GM12878 (cell line): ENCODE data around the gene MTNR1A. TPM values are rescaled to one million over a fixed set of nuclear protein-coding genes. Genes with fewer than 3 reads are reported as not detected.

ENCODE experiments used
- ATAC-seq: fragments of 200-7000 bp; cut with Tn5 transposase; 3 replicates; pipeline ENCODE4 v1.9.1; 2020; ENCODE audit warnings: mild to moderate bottlenecking, moderate library complexity
- BruUV-seq: library from RNA; stranded (reverse); fragments of 400-500 nt; replicated peaks from 2 replicates; lab custom pipeline; 2021; lab: Mats Ljungman, UMichigan
- CTCF ChIA-PET: fragments of 300-600 bp; sonication (Branson Sonifier 250); formaldehyde crosslinking; extraction: SDS; loops from one replicate; lab custom pipeline; 2021; ENCODE audit warnings: inconsistent platforms; lab: Yijun Ruan, JAX
- POLR2A ChIA-PET: fragments of 350-600 bp; formaldehyde crosslinking; extraction: SDS; loops from one replicate; lab custom pipeline; 2021; ENCODE audit warnings: inconsistent platforms; lab: Charles Lee
- RAD21 ChIA-PET: fragments of 300-600 bp; sonication (Branson Sonifier 250); formaldehyde crosslinking; loops from one replicate; lab custom pipeline; 2023; ENCODE audit warnings: antibody characterized with exemption; ENCODE audit not compliant: unreplicated experiment; lab: Charles Lee
- SMC1A ChIA-PET: fragments of 300-600 bp; sonication (Branson Sonifier 250); formaldehyde crosslinking; loops from one replicate; lab custom pipeline; 2023; ENCODE audit not compliant: unreplicated experiment, uncharacterized antibody; lab: Charles Lee
- DNase-seq: peaks from one replicate; pipeline ENCODE4 v3.0.0-alpha.2; 2011; ENCODE audit warnings: low read depth, low spot score
- FAIRE-seq: peaks from 3 replicates; lab custom pipeline; 2011; peaks lifted over from hg19 to GRCh38; lab: Jason Lieb, UNC
- H2AFZ ChIP-seq: 2 replicates; pipeline ENCODE4 v1.6.0; 2011; ENCODE audit warnings: low read depth, low read length, control low read depth; ENCODE audit not compliant: control insufficient read depth
- H3K27ac ChIP-seq: 2 replicates; pipeline ENCODE4 v1.5.1; 2011; ENCODE audit warnings: control low read depth; ENCODE audit not compliant: control insufficient read depth, insufficient read depth
- H3K27me3 ChIP-seq, 2 experiments: replicated peaks in 1 of 2; 2 replicates each; pipeline versions ENCODE4 v1.6.0 to v1.6.1; 2011; ENCODE audit warnings: low read length in 1 of 2; ENCODE audit not compliant: control insufficient read depth in 2 of 2, insufficient read depth in 2 of 2
- H3K36me3 ChIP-seq, 2 experiments: 2 replicates each; pipeline ENCODE4 v1.5.1; 2011; ENCODE audit warnings: low read length in 1 of 2; ENCODE audit not compliant: control insufficient read depth in 2 of 2, insufficient read depth in 2 of 2
- H3K4me1 ChIP-seq: 2 replicates; pipeline ENCODE4 v1.6.1; 2011; ENCODE audit warnings: mild to moderate bottlenecking, low read length, moderate library complexity, mixed read lengths; ENCODE audit not compliant: control insufficient read depth, insufficient read depth
- H3K4me2 ChIP-seq: 2 replicates; pipeline ENCODE4 v1.6.0; 2011; ENCODE audit warnings: control low read depth; ENCODE audit not compliant: control insufficient read depth, insufficient read depth
- H3K4me3 ChIP-seq: fragments of 200-600 bp; sonication (generic); 2 replicates; pipeline ENCODE4 v1.5.1; 2016
- H3K79me2 ChIP-seq: 2 replicates; pipeline ENCODE4 v1.6.0; 2011; ENCODE audit warnings: low read length; ENCODE audit not compliant: control insufficient read depth, insufficient read depth
- H3K9ac ChIP-seq: 2 replicates; pipeline ENCODE4 v1.8.0; 2011; ENCODE audit warnings: low read length, control low read depth, mixed read lengths; ENCODE audit not compliant: control insufficient read depth, insufficient read depth
- H3K9me3 ChIP-seq: replicated peaks from 3 replicates; pipeline ENCODE4 v1.5.1; 2011; ENCODE audit warnings: mild to moderate bottlenecking, low read length; ENCODE audit not compliant: control insufficient read depth, insufficient read depth
- H4K20me1 ChIP-seq: 2 replicates; pipeline ENCODE4 v1.6.0; 2011; ENCODE audit not compliant: control insufficient read depth, insufficient read depth
- BACH1 ChIP-seq: fragments of 450-650 bp; IDR thresholded peaks from 2 replicates; pipeline ENCODE4 v1.6.1; 2017; ENCODE audit warnings: mild to moderate bottlenecking, borderline replicate concordance
- BRCA1 ChIP-seq: IDR thresholded peaks from 2 replicates; pipeline ENCODE4 v1.6.1; 2011; ENCODE audit warnings: low read depth, low read length, improper control_type of control experiment
- IKZF1 ChIP-seq: fragments of 450-650 bp; conservative IDR thresholded peaks from 2 replicates; pipeline ENCODE4 v1.6.1; 2017; ENCODE audit warnings: antibody characterized with exemption, mild to moderate bottlenecking
- LARP7 ChIP-seq: fragments of 450-650 bp; IDR thresholded peaks from 2 replicates; pipeline ENCODE4 v1.6.1; 2017; ENCODE audit warnings: mild to moderate bottlenecking
- MEF2A ChIP-seq: IDR thresholded peaks from 2 replicates; pipeline ENCODE4 v1.6.1; 2011; ENCODE audit warnings: low read depth, mild to moderate bottlenecking, low read length, moderate library complexity; ENCODE audit not compliant: insufficient read depth
- MTA2 ChIP-seq: fragments of 450-650 bp; IDR thresholded peaks from 2 replicates; pipeline ENCODE4 v1.6.1; 2016; ENCODE audit warnings: low read depth, mild to moderate bottlenecking, moderate library complexity
- NFIC ChIP-seq: IDR thresholded peaks from 2 replicates; pipeline ENCODE4 v1.6.1; 2012; ENCODE audit warnings: low read depth, mild to moderate bottlenecking, inconsistent platforms, low read length, moderate library complexity
- NFYA ChIP-seq: IDR thresholded peaks from 2 replicates; pipeline ENCODE4 v1.6.1; 2011; ENCODE audit warnings: low read depth, mild to moderate bottlenecking, low read length, improper control_type of control experiment, borderline replicate concordance
- NR2C1 ChIP-seq: fragments of 450-650 bp; IDR thresholded peaks from 2 replicates; pipeline ENCODE4 v1.6.1; 2017; ENCODE audit warnings: antibody characterized with exemption, mild to moderate bottlenecking, moderate library complexity
- NRF1 ChIP-seq: conservative IDR thresholded peaks from 2 replicates; pipeline ENCODE4 v1.6.1; 2011; ENCODE audit warnings: mild to moderate bottlenecking, low read depth, low read length, improper control_type of control experiment
- RB1 ChIP-seq: fragments of 450-650 bp; formaldehyde crosslinking; IDR thresholded peaks from 2 replicates; pipeline ENCODE4 v1.6.1; 2017; ENCODE audit warnings: mild to moderate bottlenecking, borderline replicate concordance
- RBBP5 ChIP-seq: fragments of 200-600 bp; sonication (generic); conservative IDR thresholded peaks from 2 replicates; pipeline ENCODE4 v1.6.1; 2016
- SPI1 ChIP-seq: IDR thresholded peaks from 2 replicates; pipeline ENCODE4 v1.6.1; 2011; ENCODE audit warnings: low read depth, mild to moderate bottlenecking, low read length, moderate library complexity, borderline replicate concordance; ENCODE audit not compliant: insufficient read depth
- WRNIP1 ChIP-seq: IDR thresholded peaks from 2 replicates; pipeline ENCODE4 v1.6.1; 2011; ENCODE audit warnings: low read depth, low read length, improper control_type of control experiment, borderline replicate concordance
- ZSCAN29 ChIP-seq: fragments of 450-650 bp; IDR thresholded peaks from 2 replicates; pipeline ENCODE4 v1.6.1; 2017; ENCODE audit warnings: mild to moderate bottlenecking, moderate library complexity
- WGBS: methylation state at CpG from one replicate; pipeline ENCODE4 v1.1.6; 2016; ENCODE audit warnings: low lambda C conversion rate; ENCODE audit not compliant: insufficient replicate concordance, insufficient coverage; ENCODE audit errors: missing lambda C conversion rate; 5-methylcytosine and 5-hydroxymethylcytosine counted together
- in situ Hi-C: fragments of 300-500 bp; cut with MboI; formaldehyde crosslinking; loops from 9 replicates; pipeline ENCODE4 v1.14.3; 2018; ENCODE audit warnings: mixed read lengths
- intact Hi-C: fragments of 100-400 bp; cut with micrococcal nuclease; formaldehyde crosslinking; loops from one replicate; pipeline ENCODE4 v1.14.2; 2022; ENCODE audit not compliant: unreplicated experiment
- polyA plus RNA-seq, 11 experiments: library from polyadenylated mRNA; depleted of rRNA in 4 of 11; unstranded in 6 of 11; stranded (reverse) in 5 of 11; fragments of >200 nt; fragmentation: Nextera tagmentation in 4 of 11; fragmentation: Illumina TruSeq in 1 of 11; extraction: Ambion mirVana in 4 of 11; extraction: Trizol in 1 of 11; gene quantifications; 1 replicate in 1 of 11; 2 replicates in 10 of 11; pipeline versions ENCODE4 v1.2.1 to v1.2.3, GENCODE V29; 2011 to 2016; ENCODE audit warnings: inconsistent platforms in 2 of 11, missing spikeins in 2 of 11, low read depth in 1 of 11
- total RNA-seq, 4 experiments: library from RNA; depleted of rRNA in 3 of 4; stranded (reverse); fragments of >200 nt in 3 of 4; fragmentation: Illumina TruSeq in 1 of 4; extraction: Trizol in 1 of 4; gene quantifications; 2 replicates each; pipeline versions ENCODE4 v1.2.1 to v1.2.3, GENCODE V29; 2013 to 2021
- TF ChIP-seq, protein P1 (sequence below): IDR thresholded peaks from 2 replicates; pipeline ENCODE4 v1.6.1; 2012; ENCODE audit warnings: mild to moderate bottlenecking, low read depth, low read length
- TF ChIP-seq, protein P2 (sequence below): fragments of 450-650 bp; IDR thresholded peaks from 2 replicates; pipeline ENCODE4 v1.6.1; 2017; ENCODE audit warnings: borderline replicate concordance
- TF ChIP-seq, protein P3 (sequence below): IDR thresholded peaks from 2 replicates; pipeline ENCODE4 v1.6.1; 2012; ENCODE audit warnings: low read depth, low read length, improper control_type of control experiment

MTNR1A gene
- total and polyA plus RNA-seq, 10 of the 15 experiments (the other 5 are each of a cell fraction or from before 2014, with no cell fraction given) = 0.14 TPM; not detected in 9

- TF ChIP-seq, protein P1, sequence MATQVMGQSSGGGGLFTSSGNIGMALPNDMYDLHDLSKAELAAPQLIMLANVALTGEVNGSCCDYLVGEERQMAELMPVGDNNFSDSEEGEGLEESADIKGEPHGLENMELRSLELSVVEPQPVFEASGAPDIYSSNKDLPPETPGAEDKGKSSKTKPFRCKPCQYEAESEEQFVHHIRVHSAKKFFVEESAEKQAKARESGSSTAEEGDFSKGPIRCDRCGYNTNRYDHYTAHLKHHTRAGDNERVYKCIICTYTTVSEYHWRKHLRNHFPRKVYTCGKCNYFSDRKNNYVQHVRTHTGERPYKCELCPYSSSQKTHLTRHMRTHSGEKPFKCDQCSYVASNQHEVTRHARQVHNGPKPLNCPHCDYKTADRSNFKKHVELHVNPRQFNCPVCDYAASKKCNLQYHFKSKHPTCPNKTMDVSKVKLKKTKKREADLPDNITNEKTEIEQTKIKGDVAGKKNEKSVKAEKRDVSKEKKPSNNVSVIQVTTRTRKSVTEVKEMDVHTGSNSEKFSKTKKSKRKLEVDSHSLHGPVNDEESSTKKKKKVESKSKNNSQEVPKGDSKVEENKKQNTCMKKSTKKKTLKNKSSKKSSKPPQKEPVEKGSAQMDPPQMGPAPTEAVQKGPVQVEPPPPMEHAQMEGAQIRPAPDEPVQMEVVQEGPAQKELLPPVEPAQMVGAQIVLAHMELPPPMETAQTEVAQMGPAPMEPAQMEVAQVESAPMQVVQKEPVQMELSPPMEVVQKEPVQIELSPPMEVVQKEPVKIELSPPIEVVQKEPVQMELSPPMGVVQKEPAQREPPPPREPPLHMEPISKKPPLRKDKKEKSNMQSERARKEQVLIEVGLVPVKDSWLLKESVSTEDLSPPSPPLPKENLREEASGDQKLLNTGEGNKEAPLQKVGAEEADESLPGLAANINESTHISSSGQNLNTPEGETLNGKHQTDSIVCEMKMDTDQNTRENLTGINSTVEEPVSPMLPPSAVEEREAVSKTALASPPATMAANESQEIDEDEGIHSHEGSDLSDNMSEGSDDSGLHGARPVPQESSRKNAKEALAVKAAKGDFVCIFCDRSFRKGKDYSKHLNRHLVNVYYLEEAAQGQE = no peak
- TF ChIP-seq SPI1 (no peak), NRF1 (no peak), BACH1 (no peak), NFIC (no peak), IKZF1 (no peak), NFYA (no peak), RBBP5 (no peak)
Measured at GRCh38 chr4:186592966-186593586, 37.7 kb upstream of the MTNR1A start (continued).

DNA sequence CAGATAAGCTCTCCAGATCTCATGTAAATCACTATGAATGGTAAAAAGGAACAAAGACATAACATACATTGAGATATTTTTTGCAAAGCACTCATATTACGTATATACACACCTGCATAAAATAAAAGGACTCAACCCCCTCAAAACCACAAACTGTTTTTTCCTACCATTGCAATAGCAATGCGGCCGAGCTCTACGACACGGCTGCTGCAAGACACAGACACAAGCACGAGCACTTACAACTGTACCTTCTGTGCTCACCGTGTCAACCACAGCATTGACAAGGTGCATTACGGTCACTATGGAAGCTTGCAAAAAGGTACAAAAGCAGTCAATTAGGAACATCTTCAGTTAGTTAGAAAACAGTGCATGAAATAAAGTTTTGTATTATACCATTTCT lies 37.1 kb upstream of the MTNR1A start:
- H3K9me3 ChIP-seq = no peaks in the 10 kb centered on the region
- no peaks in the 10 kb centered on the region for H3K79me2 ChIP-seq
- no peak overlapping the region for H3K9ac ChIP-seq
- BruUV-seq = no TSS peak
- no peak overlapping the region for H2AFZ ChIP-seq
- FAIRE-seq (no peak), ATAC-seq (no peak), DNase-seq (no peak)
- CTCF ChIA-PET = no interaction called here
- H3K4me3 ChIP-seq = no peak overlapping the region
- H3K27me3 ChIP-seq = no peaks in the 10 kb centered on the region
- in situ Hi-C loops = no loop called here
- POLR2A ChIA-PET = no interaction called here
- H3K4me2 ChIP-seq = no peak overlapping the region
- 59% methylated on average over 8 of the region's 8 CpGs for WGBS
- no peaks in the 10 kb centered on the region for H4K20me1 ChIP-seq
- no peak overlapping the region for H3K27ac ChIP-seq
- SMC1A ChIA-PET = no interaction called here
- no peaks in the 10 kb centered on the region for H3K4me1 ChIP-seq
- H3K36me3 ChIP-seq = no peaks in the 10 kb centered on the region
- RAD21 ChIA-PET = no interaction called here
- intact Hi-C loops = no loop called here
- TF ChIP-seq NR2C1 (no peak), WRNIP1 (no peak), NFYA (no peak), RB1 (no peak), MEF2A (no peak), LARP7 (no peak), MTA2 (no peak), ZSCAN29 (no peak), BRCA1 (no peak)
- TF ChIP-seq, protein P2, sequence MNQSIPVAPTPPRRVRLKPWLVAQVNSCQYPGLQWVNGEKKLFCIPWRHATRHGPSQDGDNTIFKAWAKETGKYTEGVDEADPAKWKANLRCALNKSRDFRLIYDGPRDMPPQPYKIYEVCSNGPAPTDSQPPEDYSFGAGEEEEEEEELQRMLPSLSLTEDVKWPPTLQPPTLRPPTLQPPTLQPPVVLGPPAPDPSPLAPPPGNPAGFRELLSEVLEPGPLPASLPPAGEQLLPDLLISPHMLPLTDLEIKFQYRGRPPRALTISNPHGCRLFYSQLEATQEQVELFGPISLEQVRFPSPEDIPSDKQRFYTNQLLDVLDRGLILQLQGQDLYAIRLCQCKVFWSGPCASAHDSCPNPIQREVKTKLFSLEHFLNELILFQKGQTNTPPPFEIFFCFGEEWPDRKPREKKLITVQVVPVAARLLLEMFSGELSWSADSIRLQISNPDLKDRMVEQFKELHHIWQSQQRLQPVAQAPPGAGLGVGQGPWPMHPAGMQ = no peak
- TF ChIP-seq, protein P3, sequence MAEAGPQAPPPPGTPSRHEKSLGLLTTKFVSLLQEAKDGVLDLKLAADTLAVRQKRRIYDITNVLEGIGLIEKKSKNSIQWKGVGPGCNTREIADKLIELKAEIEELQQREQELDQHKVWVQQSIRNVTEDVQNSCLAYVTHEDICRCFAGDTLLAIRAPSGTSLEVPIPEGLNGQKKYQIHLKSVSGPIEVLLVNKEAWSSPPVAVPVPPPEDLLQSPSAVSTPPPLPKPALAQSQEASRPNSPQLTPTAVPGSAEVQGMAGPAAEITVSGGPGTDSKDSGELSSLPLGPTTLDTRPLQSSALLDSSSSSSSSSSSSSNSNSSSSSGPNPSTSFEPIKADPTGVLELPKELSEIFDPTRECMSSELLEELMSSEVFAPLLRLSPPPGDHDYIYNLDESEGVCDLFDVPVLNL = no peak
